Uterine smooth muscle cell (primary cell): ENCODE data around the gene MSH3. TPM values are rescaled to one million over a fixed set of nuclear protein-coding genes. Genes with fewer than 3 reads are reported as not detected.

Experiments used
- total RNA-seq: library from RNA; depleted of rRNA; stranded (reverse); fragments of >200 nt; gene quantifications from 2 replicates; pipeline ENCODE4 v1.2.3, GENCODE V29; 2014

Gene MSH3
- total RNA-seq, result 16.0 TPM in 2 replicates

DNA sequence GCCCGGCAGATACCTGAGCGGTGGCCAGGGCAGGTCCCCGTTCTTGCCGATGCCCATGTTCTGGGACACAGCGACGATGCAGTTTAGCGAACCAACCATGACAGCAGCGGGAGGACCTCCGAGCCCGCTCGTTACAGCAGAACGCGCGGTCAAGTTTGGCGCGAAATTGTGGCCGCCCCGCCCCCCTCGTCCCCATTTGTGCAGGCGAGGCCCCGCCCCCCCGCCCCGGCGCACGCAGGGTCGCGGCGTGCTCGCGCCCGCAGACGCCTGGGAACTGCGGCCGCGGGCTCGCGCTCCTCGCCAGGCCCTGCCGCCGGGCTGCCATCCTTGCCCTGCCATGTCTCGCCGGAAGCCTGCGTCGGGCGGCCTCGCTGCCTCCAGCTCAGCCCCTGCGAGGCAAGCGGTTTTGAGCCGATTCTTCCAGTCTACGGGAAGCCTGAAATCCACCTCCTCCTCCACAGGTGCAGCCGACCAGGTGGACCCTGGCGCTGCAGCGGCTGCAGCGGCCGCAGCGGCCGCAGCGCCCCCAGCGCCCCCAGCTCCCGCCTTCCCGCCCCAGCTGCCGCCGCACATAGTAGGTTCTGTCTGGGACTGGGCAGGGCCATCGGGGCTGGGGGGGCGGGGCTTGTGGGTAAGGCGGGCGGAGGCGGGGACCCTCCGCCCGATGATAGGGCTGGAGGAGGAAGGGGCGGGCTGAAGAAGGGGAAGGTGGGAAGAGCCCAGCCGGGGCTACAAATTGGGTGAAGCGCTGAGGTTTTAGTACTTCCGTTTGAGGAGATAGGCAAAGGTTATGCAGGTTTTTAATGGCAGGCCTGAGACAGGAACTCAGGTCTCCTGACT lies at the start of gene MSH3, which contains the start of gene DHFR:
Gene MSH3 (plus strand): TSS at position 262 of the 840 bp plus-strand sequence. CDS start 76 bp downstream, at position 338.
Gene DHFR (minus strand): TSS at position 593 of the 840 bp plus-strand sequence. CDS start 494 bp downstream, at position 99.

Other genes with a start within 250 kb of the MSH3 start
- 43.7 and 46.2 TPM in 2 replicates for gene ZFYVE16, start 246.6 kb upstream of the MSH3 start, total RNA-seq
- gene FAM151B, start 166.6 kb upstream of the MSH3 start, total RNA-seq, result 2.4 and 4.6 TPM in 2 replicates
- gene ANKRD34B, start 84.4 kb upstream of the MSH3 start, total RNA-seq, result not detected in 2 replicates
- 20.9 and 49.8 TPM in 2 replicates for gene DHFR, start 331 bp downstream of the MSH3 start, total RNA-seq